GM21423 (cell line): ENCODE results near the gene SLC22A1.
"Not testable (repeated sequence)": the region's sequence is repeated elsewhere in the genome, so short reads cannot be mapped to it uniquely, and the experiment has no call there.

Source experiments
- ATAC-seq: cut with Tn5 transposase; IDR thresholded peaks from one replicate; pipeline ENCODE4 v1.9.1; 2021; ENCODE audit warnings: mild to moderate bottlenecking, moderate library complexity; ENCODE audit not compliant: unreplicated experiment

SLC22A1 gene

DNA sequence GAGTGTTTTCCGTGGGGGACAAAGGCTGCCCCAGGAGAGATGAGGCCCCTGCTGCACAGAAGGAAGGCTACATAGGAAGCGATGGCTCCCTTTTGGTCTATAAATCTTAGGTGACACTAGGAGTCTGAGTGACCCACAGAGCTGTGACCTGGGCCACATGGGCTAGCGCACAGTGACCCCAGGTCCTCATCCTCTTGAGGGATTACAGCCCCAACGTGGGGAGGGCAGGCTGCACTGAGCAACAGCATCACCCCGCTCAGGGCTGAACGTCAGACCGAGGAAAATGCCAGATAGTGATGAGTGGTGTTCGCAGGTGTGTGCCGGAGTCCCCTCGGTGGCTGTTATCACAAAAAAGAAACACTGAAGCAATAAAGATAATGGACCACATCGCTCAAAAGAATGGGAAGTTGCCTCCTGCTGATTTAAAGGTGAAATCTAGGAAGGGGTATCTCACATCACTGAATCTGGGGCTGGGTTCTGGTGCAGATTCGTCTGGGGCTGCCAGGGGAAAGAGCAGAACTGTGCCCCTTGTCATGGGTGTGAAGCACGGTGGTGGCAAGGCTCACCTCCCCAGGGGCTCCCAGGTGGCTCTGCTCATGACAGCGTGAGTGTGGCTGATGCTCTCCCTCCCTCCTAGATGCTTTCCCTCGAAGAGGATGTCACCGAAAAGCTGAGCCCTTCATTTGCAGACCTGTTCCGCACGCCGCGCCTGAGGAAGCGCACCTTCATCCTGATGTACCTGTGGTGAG lies 14.5 kb downstream of the SLC22A1 start:
- ATAC-seq = no peak

DNA sequence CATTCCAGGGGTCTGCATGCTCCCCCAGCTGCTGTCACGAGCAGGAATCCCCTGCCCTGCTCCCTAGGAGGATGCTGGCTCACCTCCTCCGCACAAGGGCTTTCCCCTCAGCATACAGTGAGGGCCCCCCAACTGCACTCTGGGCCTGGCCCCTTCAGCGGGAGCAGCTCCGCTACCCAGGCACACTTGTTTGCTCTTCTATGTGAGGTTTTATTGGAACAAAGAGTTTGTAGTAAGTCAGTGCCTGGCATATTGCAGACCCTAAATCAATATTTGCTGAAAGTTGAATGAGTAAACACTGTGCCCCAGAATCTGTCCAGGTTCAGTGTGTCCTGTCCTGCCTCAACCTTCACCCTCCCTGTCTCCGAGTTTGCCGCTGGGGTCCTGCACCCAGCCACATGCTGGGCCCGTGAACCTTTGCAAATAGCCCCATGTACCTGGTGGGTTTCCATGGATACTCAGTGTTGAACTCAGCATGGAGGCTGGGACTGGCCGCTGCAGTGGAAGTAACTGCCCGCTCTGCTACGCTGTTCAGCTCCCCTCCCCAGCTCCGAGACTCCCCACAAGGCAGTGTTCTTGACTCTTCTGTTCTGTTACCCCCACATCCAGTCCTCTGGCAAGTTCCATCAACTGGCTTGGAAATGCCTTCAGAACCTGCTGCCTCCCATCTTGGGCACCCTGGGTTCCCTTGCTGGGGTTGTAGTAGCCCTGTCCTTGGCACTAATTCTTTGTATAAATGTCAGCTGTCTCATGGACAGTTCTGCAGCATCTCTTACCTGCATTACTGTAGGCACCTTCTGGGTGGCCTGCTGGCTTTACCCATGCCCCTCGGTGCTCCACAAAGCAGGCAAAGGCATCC lies 15.7 kb downstream of the SLC22A1 start:
- no peak for ATAC-seq

DNA sequence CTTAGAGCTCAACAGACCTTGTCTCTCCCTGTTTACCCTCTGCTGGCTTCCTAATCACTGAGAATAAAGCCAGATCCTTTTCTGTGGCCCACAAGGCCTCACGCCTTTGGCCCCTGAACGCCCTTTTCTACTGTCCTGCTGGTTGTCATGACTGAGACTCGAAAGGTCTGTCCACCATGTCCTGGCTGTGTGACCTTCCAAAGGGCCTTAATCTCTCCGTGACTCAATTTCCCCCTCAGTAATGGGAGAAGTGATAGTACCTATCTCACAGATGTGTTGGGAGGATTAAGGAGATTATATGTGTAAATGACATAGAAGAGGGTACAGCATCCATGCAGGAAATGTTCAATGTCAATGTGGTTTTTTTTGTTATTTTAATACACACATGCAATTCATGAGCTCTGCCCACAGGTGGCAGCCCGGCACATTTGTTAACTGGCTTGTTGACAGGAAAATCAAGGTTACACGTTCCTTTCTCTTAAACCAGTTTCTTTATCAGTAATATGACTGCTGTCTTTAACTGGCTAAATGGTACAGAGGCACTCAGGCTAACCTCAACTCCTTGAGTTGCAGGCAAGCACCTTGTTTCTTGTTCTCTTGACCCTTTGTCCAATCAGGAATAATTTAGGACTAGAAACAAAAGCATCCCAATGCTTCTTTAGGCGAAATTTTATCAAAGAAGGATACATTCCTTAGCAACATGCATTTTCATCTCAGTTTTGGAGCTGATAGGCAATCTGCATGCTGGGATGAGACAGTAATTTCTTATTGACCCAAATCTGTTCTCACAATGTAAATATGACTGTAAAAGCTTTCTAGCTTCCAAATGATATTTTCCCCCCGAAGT lies 16.6 kb downstream of the SLC22A1 start:
- peak; percentile 59 for ATAC-seq

DNA sequence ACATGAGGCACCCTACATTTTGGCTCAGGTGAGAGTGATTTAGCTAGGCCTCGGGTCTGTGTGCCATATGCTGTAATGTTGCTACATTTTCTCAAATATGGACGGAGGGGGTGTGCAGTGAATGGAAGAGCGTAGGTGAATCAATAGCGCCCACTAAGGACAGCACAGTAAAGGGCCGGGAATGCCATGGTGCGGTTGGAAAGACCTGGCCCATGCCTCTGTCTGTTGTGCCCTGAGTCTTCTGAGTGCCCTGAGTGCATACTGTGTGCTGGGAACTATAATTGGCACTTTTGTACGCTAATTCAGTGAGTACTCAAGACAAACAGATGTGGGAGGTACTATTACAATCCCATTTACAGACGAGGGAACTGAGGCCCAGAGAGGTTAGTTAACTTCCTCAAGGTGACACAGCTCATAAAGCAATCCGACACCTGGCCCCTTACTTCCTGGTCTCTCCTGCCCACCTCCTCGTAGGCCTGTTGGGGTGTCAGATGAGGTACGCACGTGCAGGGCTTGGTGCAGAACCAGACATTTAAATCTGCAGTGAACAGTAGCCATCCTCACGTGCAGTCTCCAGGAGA lies 17.3 kb downstream of the SLC22A1 start:
- no peak for ATAC-seq

GRCh38 chr6:160139420-160139851 lies 17.8 kb downstream of the SLC22A1 start:
- ATAC-seq = no peak

- not testable (repeated sequence) for ATAC-seq
Observed at GRCh38 chr6:160140493-160140892, 18.9 kb downstream of the SLC22A1 start.

- no peak for ATAC-seq
Observed at GRCh38 chr6:160141001-160141726, 19.5 kb downstream of the SLC22A1 start.

GRCh38 chr6:160142115-160142715 lies 20.6 kb downstream of the SLC22A1 start:
- no peak for ATAC-seq

DNA sequence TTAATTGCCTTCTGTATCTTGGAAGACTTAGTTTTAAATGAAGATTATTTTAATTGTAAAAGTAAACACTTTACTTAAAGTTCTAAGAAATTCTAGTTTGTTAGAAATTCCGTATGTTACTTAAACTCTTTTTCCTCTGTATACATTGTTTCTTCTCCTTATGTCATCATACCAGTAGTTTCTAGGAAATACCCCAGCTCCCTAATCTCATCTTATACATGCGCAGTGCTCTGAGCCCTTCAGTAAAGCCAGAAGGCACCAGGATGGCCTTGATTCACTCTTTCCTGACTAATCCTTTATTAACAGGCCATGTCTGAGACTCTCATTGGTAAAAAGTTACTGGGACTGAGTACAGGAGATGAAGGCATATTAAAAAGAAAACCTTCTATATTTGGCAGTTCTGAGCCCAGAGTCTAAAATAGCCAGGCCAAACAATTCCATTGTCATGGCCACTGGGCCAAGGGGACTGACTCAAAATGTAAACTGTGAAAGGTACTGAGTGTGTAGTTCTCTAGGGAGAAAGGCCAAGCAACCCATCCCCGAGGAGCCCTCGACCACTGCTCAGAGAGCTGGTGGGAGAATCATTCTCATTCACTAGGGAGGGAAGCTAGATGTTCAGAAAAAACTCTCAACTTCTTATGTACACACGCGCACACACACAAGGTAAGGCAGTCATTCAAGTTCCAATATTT lies 25.0 kb downstream of the SLC22A1 start:
- no peak for ATAC-seq

GRCh38 chr6:160147146-160147536 lies 25.5 kb downstream of the SLC22A1 start:
- no peak for ATAC-seq

DNA sequence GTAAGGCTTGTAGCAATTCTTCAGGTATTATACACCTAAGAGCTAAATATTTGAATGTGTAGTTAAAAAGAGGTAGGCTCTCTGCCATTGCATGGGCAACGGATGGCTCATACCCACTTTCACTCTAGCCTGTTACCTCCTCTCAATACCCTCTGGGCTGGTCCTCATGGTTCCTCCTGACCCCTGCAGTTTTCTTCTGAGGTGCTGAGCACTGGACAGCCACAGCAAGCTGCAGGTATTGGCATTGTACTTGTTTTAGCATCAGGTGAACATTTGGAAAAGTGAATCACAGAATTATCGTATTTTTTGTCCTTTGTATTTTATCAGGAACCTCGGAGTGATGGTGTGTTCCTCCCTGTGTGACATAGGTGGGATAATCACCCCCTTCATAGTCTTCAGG lies 32.9 kb downstream of the SLC22A1 start:
- no peak for ATAC-seq

GRCh38 chr6:160156842-160157241 lies 35.2 kb downstream of the SLC22A1 start:
- ATAC-seq = no peak

DNA sequence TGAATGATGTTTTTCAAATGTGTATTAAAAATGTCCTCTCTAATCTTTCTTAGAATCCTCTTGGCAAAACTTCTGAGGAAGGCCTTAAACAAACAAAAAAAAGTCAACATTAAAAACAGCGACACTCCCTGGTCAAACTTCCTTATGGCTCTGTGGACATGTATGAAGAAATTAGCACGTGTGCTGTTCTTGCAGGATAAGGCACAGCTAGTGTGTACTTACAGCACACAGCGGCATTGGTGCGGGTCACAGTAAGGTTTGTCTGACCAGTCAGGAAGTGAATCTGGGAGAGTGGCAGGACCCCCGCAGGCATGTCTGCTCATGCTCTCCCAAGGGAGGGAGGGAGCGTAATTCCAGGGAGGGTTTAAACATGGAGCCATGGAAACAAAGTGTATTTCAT lies 38.8 kb downstream of the SLC22A1 start:
- ATAC-seq = no peak

GRCh38 chr6:160160929-160161646 lies 39.5 kb downstream of the SLC22A1 start:
- no peak for ATAC-seq

DNA sequence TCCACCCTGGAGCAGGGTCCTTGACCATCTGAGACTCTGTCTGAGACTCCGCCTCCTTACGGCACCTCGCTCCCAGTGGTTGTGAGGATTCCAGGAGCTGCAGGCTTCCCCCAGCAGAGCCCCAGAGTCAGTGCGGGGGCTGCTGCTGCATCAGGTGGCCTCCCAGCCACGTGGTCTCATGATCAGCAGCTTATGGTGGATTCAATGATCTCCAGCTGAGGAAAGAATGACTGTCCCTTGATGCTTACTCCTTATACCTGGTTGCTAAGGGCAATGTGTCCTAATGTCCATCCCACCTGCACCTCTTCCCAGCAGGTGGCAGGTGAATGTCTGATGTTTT lies 40.0 kb downstream of the SLC22A1 start:
- ATAC-seq = no peak

GRCh38 chr6:160162030-160162566 lies 40.5 kb downstream of the SLC22A1 start:
- ATAC-seq = no peak

DNA sequence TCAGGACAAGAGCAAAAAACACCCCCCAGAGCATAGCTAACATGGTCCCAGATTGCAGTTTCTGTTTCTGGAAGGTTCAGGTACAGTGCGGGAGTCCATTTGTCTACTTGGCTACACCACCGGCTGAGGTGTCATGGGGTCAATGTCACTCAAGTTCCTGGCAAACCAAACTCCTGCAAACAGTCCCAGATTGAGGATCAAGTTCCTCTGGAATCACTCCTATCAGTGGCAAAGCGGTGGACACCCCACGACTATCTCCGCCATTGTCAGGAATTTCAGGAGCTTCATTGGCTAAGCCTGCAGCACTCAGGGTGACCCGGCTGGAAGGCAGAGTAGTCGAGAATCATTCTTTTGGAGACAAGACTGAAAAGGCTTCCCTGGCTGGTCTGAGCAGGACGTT lies 41.8 kb downstream of the SLC22A1 start:
- no peak for ATAC-seq

DNA sequence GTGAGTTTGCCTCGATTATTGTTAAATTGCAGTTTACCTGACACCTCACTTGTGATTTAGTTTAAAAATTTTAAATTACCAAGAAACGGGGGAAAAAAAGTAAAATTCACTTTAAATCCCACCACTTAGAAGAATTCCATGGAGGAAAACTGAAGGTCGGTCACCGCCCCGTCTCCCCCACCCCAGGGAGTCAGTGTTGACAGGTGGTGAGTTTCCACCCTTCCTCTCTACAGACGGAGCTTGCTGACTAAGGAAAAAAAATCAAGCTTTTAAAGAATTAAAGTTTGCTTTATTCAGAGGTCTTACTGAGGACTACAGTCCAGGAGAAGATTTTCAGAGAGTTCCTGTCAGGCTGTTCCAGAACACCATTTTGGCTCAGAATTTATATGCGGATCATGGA lies 42.3 kb downstream of the SLC22A1 start:
- no peak for ATAC-seq
